Measurements from ENCODE around the gene AUTS2. TPM values are rescaled to one million over a fixed set of nuclear protein-coding genes. Genes with fewer than 3 reads are reported as not detected.

AUTS2 gene
- total and polyA plus RNA-seq, 2 donors (not counting 1 experiment from before 2014, with no cell fraction given), result 0.60 to 9.1 TPM

DNA sequence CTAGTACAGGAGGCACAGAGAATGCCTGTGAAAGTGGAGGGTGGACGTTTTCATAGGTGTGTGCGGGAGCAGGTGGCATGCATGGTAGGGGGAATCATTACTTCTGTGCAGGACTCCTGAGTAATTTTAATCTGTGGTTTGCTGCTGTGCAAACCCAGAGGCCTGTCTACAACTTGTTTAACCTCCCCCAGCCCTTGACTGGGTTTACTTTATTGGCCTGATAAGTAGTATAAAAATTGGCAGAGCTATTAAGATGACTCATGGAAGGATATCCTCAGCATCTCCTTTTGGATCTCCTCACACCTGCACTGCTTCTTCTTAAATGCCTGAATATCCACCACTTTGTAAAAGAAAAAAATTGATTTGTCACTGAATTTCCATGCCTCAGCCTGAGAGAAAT is 104.8 kb downstream of the AUTS2 start:
- peak in 1 of 2 donors; percentile 75 for DNase-seq (ENCODE audit: low read depth in 2 of 2)
- H4K20me1 ChIP-seq (ENCODE audit: control insufficient read depth, extremely low read depth, insufficient read depth, low read length), result no peaks in the 10 kb centered on the region
- H3K4me1 ChIP-seq (ENCODE audit: control insufficient read depth, extremely low read depth, insufficient read depth, low read length), result no peaks in the 10 kb centered on the region
- no peak overlapping the region for H3K27ac ChIP-seq (ENCODE audit: insufficient read depth, low read length)
- H2AFZ ChIP-seq (ENCODE audit: low read length), result no peak overlapping the region
- H3K9ac ChIP-seq (ENCODE audit: insufficient read depth, low read length), result no peak overlapping the region
- no peaks in the 10 kb centered on the region for H3K79me2 ChIP-seq (ENCODE audit: control insufficient read depth, insufficient read depth, low read length)
- no peak overlapping the region for H3K4me3 ChIP-seq (replicated peaks in 1 of 4; ENCODE audit: control extremely low read depth in 1 of 4, insufficient read depth in 1 of 4, low read depth in 3 of 4, low read length in 4 of 4)
- no peaks in the 10 kb centered on the region for H3K9me3 ChIP-seq (ENCODE audit: control insufficient read depth, insufficient read depth, low read depth, low read length)
- H3K27me3 ChIP-seq (ENCODE audit: control insufficient read depth, insufficient read depth, low read length), result no peaks in the 10 kb centered on the region
- no peaks in the 10 kb centered on the region for H3K36me3 ChIP-seq (ENCODE audit: control insufficient read depth, insufficient read depth, low read length)
- no peak for TF ChIP-seq EZH2 (IDR thresholded peaks at IDR 0.05; ENCODE audit: low read length, missing control alignments)
- TF ChIP-seq, protein P1, sequence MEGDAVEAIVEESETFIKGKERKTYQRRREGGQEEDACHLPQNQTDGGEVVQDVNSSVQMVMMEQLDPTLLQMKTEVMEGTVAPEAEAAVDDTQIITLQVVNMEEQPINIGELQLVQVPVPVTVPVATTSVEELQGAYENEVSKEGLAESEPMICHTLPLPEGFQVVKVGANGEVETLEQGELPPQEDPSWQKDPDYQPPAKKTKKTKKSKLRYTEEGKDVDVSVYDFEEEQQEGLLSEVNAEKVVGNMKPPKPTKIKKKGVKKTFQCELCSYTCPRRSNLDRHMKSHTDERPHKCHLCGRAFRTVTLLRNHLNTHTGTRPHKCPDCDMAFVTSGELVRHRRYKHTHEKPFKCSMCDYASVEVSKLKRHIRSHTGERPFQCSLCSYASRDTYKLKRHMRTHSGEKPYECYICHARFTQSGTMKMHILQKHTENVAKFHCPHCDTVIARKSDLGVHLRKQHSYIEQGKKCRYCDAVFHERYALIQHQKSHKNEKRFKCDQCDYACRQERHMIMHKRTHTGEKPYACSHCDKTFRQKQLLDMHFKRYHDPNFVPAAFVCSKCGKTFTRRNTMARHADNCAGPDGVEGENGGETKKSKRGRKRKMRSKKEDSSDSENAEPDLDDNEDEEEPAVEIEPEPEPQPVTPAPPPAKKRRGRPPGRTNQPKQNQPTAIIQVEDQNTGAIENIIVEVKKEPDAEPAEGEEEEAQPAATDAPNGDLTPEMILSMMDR (conservative IDR thresholded peaks at IDR 0.05 in 1 of 2, IDR thresholded peaks at IDR 0.05 in 1 of 2; ENCODE audit: low read depth in 1 of 2, low read length in 2 of 2), result no peak
- H3K4me2 ChIP-seq (ENCODE audit: extremely low read depth, insufficient read depth, low read length), result no peak overlapping the region

DNA sequence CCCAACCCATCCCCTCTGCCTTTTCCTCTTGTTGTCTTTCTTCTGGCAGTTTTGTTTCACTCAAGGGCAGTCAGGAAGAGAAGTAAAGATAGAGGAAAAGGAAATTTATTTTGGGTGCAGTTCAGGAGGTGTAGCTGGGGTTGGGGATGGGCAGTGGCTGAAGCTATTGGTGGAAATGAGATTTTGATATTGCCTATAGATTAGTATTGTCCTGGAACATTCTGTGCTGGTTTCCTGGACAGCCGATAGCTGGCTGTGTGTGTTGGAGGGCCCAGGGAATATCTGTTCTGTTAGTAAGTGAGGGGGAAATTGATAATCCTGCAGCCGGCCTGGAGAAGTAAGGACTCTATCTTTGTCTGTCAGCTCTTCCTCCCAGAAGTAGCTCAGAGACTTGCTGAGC is 107.8 kb downstream of the AUTS2 start:
- Histone ChIP-seq H3K9ac (ENCODE audit: insufficient read depth, low read length) (no peak overlapping the region), H3K27ac (ENCODE audit: insufficient read depth, low read length) (no peak overlapping the region), H3K36me3 (ENCODE audit: control insufficient read depth, insufficient read depth, low read length) (no peaks in the 10 kb centered on the region), H3K9me3 (ENCODE audit: control insufficient read depth, insufficient read depth, low read depth, low read length) (no peaks in the 10 kb centered on the region), H3K79me2 (ENCODE audit: control insufficient read depth, insufficient read depth, low read length) (no peaks in the 10 kb centered on the region), H3K27me3 (ENCODE audit: control insufficient read depth, insufficient read depth, low read length) (no peaks in the 10 kb centered on the region), H2AFZ (ENCODE audit: low read length) (no peak overlapping the region), H3K4me1 (ENCODE audit: control insufficient read depth, extremely low read depth, insufficient read depth, low read length) (no peaks in the 10 kb centered on the region), H4K20me1 (ENCODE audit: control insufficient read depth, extremely low read depth, insufficient read depth, low read length) (no peaks in the 10 kb centered on the region), H3K4me2 (ENCODE audit: extremely low read depth, insufficient read depth, low read length) (no peak overlapping the region), H3K4me3 (replicated peaks in 1 of 4; ENCODE audit: control extremely low read depth in 1 of 4, insufficient read depth in 1 of 4, low read depth in 3 of 4, low read length in 4 of 4) (no peak overlapping the region)
- TF ChIP-seq, protein P1 (conservative IDR thresholded peaks at IDR 0.05 in 1 of 2, IDR thresholded peaks at IDR 0.05 in 1 of 2; ENCODE audit: low read depth in 1 of 2, low read length in 2 of 2), result no peak
- TF ChIP-seq EZH2 (IDR thresholded peaks at IDR 0.05; ENCODE audit: low read length, missing control alignments), result no peak
- no peak for DNase-seq (ENCODE audit: low read depth in 2 of 2)

DNA sequence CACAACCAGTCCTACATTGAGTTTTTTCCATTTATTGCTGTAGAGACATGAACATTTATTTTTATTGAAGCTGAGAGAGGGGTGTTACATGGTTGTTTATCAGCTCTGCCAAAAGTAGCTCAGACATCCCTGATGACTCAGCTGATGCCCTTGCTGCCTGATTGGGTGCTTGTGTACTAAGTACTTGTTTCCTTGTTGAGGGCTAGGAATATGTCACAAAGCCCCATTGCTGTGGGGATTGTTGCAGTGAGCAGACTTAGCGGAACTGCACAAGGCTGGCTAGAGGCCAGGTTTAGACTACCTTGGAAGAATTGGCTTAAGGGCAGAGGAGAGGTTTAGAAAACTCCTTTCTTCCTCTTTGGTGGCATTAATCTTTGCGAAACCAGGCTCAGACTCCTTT is 110.6 kb downstream of the AUTS2 start:
- H3K9me3 ChIP-seq (ENCODE audit: control insufficient read depth, insufficient read depth, low read depth, low read length), result no peaks in the 10 kb centered on the region
- H3K79me2 ChIP-seq (ENCODE audit: control insufficient read depth, insufficient read depth, low read length), result no peaks in the 10 kb centered on the region
- H3K27ac ChIP-seq (ENCODE audit: insufficient read depth, low read length), result no peak overlapping the region
- TF ChIP-seq, protein P1 (conservative IDR thresholded peaks at IDR 0.05 in 1 of 2, IDR thresholded peaks at IDR 0.05 in 1 of 2; ENCODE audit: low read depth in 1 of 2, low read length in 2 of 2), result no peak
- TF ChIP-seq EZH2 (IDR thresholded peaks at IDR 0.05; ENCODE audit: low read length, missing control alignments), result no peak
- no peaks in the 10 kb centered on the region for H3K36me3 ChIP-seq (ENCODE audit: control insufficient read depth, insufficient read depth, low read length)
- H3K4me2 ChIP-seq (ENCODE audit: extremely low read depth, insufficient read depth, low read length), result no peak overlapping the region
- no peak overlapping the region for H3K4me3 ChIP-seq (replicated peaks in 1 of 4; ENCODE audit: control extremely low read depth in 1 of 4, insufficient read depth in 1 of 4, low read depth in 3 of 4, low read length in 4 of 4)
- no peak overlapping the region for H3K9ac ChIP-seq (ENCODE audit: insufficient read depth, low read length)
- H4K20me1 ChIP-seq (ENCODE audit: control insufficient read depth, extremely low read depth, insufficient read depth, low read length), result no peaks in the 10 kb centered on the region
- peak; percentile 13 to 74 for DNase-seq (ENCODE audit: low read depth in 2 of 2)
- no peak overlapping the region for H2AFZ ChIP-seq (ENCODE audit: low read length)
- H3K4me1 ChIP-seq (ENCODE audit: control insufficient read depth, extremely low read depth, insufficient read depth, low read length), result no peaks in the 10 kb centered on the region
- no peaks in the 10 kb centered on the region for H3K27me3 ChIP-seq (ENCODE audit: control insufficient read depth, insufficient read depth, low read length)
